A549 (cell line): ENCODE results near the gene OR4D1.

Experiments used
- CBX2 ChIP-seq: fragments of 200-600 bp; sonication (generic); IDR thresholded peaks from 2 replicates; pipeline ENCODE4 v1.6.1; 2016; ENCODE audit warnings: low read depth, mild to moderate bottlenecking, borderline replicate concordance
- EHMT2 ChIP-seq: fragments of 200-600 bp; sonication (generic); IDR thresholded peaks from 2 replicates; pipeline ENCODE4 v1.6.1; 2016; ENCODE audit warnings: antibody characterized with exemption, low read depth, mild to moderate bottlenecking, moderate library complexity
- EP300 ChIP-seq, 2 experiments: fragments of >200 bp; sonication (Bioruptor Twin); formaldehyde crosslinking; IDR thresholded peaks; 2 replicates in 1 of 2; 3 replicates in 1 of 2; pipeline ENCODE4 v1.6.1; 2016 to 2017
- ESRRA ChIP-seq: fragments of 150-350 bp; IDR thresholded peaks from 2 replicates; pipeline ENCODE4 v1.6.1; 2014; ENCODE audit warnings: mild to moderate bottlenecking, low read length, borderline replicate concordance
- POLR2A ChIP-seq: IDR thresholded peaks from 2 replicates; pipeline ENCODE4 v1.6.1; 2012; ENCODE audit warnings: mild to moderate bottlenecking, low read length
- RAD21 ChIP-seq, 2 experiments: fragments of >200 bp in 1 of 2; sonication (Bioruptor Twin) in 1 of 2; formaldehyde crosslinking in 1 of 2; IDR thresholded peaks in 1 of 2; conservative IDR thresholded peaks in 1 of 2; 2 replicates in 1 of 2; 3 replicates in 1 of 2; pipeline ENCODE4 v1.6.1; 2012 to 2018; ENCODE audit warnings: inconsistent platforms in 1 of 2
- TP53 ChIP-seq: fragments of 250-450 bp; sonication (Bioruptor Pico); IDR thresholded peaks from 2 replicates; pipeline ENCODE4 v1.5.0; 2021; ENCODE audit warnings: mild to moderate bottlenecking, moderate library complexity
- TF ChIP-seq, protein P1 (sequence below): fragments of >200 bp; sonication (Bioruptor Twin); formaldehyde crosslinking; IDR thresholded peaks from 3 replicates; pipeline ENCODE4 v1.5.1; 2016

DNA sequence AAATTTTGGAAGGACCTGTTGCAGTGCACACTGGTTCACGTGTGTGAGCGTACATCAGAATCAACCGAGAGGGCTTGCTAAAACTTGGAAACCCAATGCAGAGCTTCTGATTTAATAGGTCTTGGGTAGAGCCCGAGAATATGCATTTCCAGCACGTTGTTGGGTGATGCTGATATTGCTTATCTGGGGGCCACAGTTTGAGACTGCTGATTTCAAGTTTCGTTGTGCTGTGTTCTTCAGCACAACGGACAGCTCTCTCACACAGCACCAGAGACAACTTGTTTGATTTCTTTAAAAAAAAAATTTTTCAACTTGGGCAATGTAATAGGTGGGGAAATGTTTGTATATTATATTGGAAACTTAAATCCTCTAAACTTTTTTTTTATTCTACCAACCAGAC lies 28.0 kb downstream of the OR4D1 start:
- TF ChIP-seq, protein P1, sequence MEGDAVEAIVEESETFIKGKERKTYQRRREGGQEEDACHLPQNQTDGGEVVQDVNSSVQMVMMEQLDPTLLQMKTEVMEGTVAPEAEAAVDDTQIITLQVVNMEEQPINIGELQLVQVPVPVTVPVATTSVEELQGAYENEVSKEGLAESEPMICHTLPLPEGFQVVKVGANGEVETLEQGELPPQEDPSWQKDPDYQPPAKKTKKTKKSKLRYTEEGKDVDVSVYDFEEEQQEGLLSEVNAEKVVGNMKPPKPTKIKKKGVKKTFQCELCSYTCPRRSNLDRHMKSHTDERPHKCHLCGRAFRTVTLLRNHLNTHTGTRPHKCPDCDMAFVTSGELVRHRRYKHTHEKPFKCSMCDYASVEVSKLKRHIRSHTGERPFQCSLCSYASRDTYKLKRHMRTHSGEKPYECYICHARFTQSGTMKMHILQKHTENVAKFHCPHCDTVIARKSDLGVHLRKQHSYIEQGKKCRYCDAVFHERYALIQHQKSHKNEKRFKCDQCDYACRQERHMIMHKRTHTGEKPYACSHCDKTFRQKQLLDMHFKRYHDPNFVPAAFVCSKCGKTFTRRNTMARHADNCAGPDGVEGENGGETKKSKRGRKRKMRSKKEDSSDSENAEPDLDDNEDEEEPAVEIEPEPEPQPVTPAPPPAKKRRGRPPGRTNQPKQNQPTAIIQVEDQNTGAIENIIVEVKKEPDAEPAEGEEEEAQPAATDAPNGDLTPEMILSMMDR: no peak
- TF ChIP-seq POLR2A: no peak
- TF ChIP-seq CBX2: no peak
- TF ChIP-seq EHMT2: peak; percentile 59; the same call in 1 of the 2 replicates
- no peak for TF ChIP-seq EP300 (IDR thresholded peaks at IDR 0.05)
- TF ChIP-seq RAD21 (conservative IDR thresholded peaks at IDR 0.05 in 1 of 2, IDR thresholded peaks at IDR 0.05 in 1 of 2): no peak
- TF ChIP-seq TP53 (CRISPR knock-in tag): no peak
- no peak for TF ChIP-seq ESRRA
